HCT116 (cell line): ENCODE data around the gene FBLL1. TPM values are rescaled to one million over a fixed set of nuclear protein-coding genes. Genes with fewer than 3 reads are reported as not detected.
"Not testable (repeated sequence)": the region's sequence is repeated elsewhere in the genome, so short reads cannot be mapped to it uniquely, and the experiment has no call there.

Experiments used
- ATAC-seq: fragments of 200-7000 bp; cut with Tn5 transposase; 2 replicates; pipeline ENCODE4 v1.9.1; 2020; ENCODE audit warnings: mild to moderate bottlenecking, moderate library complexity
- BruUV-seq: library from RNA; stranded (reverse); fragments of 400-500 nt; replicated peaks from 2 replicates; lab custom pipeline; 2021; lab: Mats Ljungman, UMichigan
- CTCF ChIA-PET: fragments of 300-600 bp; sonication (Branson Sonifier 250); formaldehyde crosslinking; loops from one replicate; lab custom pipeline; 2021; ENCODE audit warnings: antibody characterized with exemption; lab: Charles Lee
- POLR2A ChIA-PET: fragments of 300-600, 350-600 bp; sonication (Branson Sonifier 250); formaldehyde crosslinking; loops from one replicate; lab custom pipeline; 2021; ENCODE audit warnings: antibody characterized with exemption; lab: Charles Lee
- RAD21 ChIA-PET, 2 experiments: fragments of 300-600 bp; sonication (Branson Sonifier 250); formaldehyde crosslinking; loops; one replicate each; lab custom pipeline; 2023; ENCODE audit warnings: low total read pairs in 2 of 2; ENCODE audit not compliant: uncharacterized antibody in 2 of 2, unreplicated experiment in 2 of 2, low non-redundant PET in 1 of 2; lab: Charles Lee
- DNase-seq: peaks from one replicate; pipeline ENCODE4 v3.0.0-alpha.2; 2010; ENCODE audit warnings: low read depth, low spot score
- H2AFZ ChIP-seq: fragments of 200-600 bp; shearing (Covaris generic), sonication (generic); 2 replicates; pipeline ENCODE4 v1.6.1; 2017; ENCODE audit warnings: low read depth, mixed run types, mixed read lengths, antibody characterized with exemption, low read length; ENCODE audit not compliant: poor library complexity, severe bottlenecking
- H3K27ac ChIP-seq: 2 replicates; pipeline ENCODE4 v1.5.1; 2012; ENCODE audit warnings: low read depth, low read length
- H3K27me3 ChIP-seq: fragments of 200-600 bp; sonication (generic); 2 replicates; pipeline ENCODE4 v1.6.1; 2016; ENCODE audit warnings: mixed run types, low read length, mixed read lengths; ENCODE audit not compliant: insufficient read depth
- H3K36me3 ChIP-seq, 2 experiments: fragments of 200-500 bp in 1 of 2; fragments of 200-600 bp in 1 of 2; sonication (Bioruptor generic) in 1 of 2; sonication (generic) in 1 of 2; 2 replicates each; pipeline versions ENCODE4 v1.5.1 to v1.6.1; 2014 to 2016; ENCODE audit warnings: low read length in 2 of 2, inconsistent platforms in 1 of 2, mixed read lengths in 1 of 2, mixed run types in 1 of 2; ENCODE audit not compliant: insufficient read depth in 2 of 2, control insufficient read depth in 1 of 2
- H3K4me1 ChIP-seq, 2 experiments: fragments of 200-600 bp in 1 of 2; sonication (generic) in 1 of 2; 2 replicates each; pipeline versions ENCODE4 v1.5.1 to v1.6.1; 2012 to 2017; ENCODE audit warnings: low read length in 2 of 2, inconsistent platforms in 1 of 2, mild to moderate bottlenecking in 1 of 2, mixed read lengths in 1 of 2, mixed run types in 1 of 2, moderate library complexity in 1 of 2; ENCODE audit not compliant: insufficient read depth in 2 of 2, control insufficient read depth in 1 of 2
- H3K4me2 ChIP-seq: fragments of 200-600 bp; sonication (generic); 2 replicates; pipeline ENCODE4 v1.6.1; 2017; ENCODE audit warnings: mixed run types, low read length, mixed read lengths
- H3K4me3 ChIP-seq, 2 experiments: fragments of 200-600 bp in 1 of 2; sonication (generic) in 1 of 2; replicated peaks in 1 of 2; 2 replicates each; pipeline ENCODE4 v1.5.1; 2011 to 2016; ENCODE audit warnings: low read length in 2 of 2, control low read depth in 1 of 2, low read depth in 1 of 2, mild to moderate bottlenecking in 1 of 2, mixed read lengths in 1 of 2, mixed run types in 1 of 2
- H3K79me2 ChIP-seq: fragments of 200-600 bp; sonication (generic); 2 replicates; pipeline ENCODE4 v1.6.1; 2017; ENCODE audit warnings: mild to moderate bottlenecking, mixed run types, low read length, moderate library complexity, mixed read lengths; ENCODE audit not compliant: insufficient read depth
- H3K9ac ChIP-seq: fragments of 200-600 bp; sonication (generic); 2 replicates; pipeline ENCODE4 v1.6.1; 2016; ENCODE audit warnings: low read length, mixed read lengths
- H3K9me2 ChIP-seq: fragments of 200-600 bp; sonication (generic), shearing (Covaris generic); 2 replicates; pipeline ENCODE4 v1.6.1; 2017; ENCODE audit warnings: mixed run types, mild to moderate bottlenecking, moderate library complexity; ENCODE audit not compliant: insufficient read depth
- H3K9me3 ChIP-seq, 2 experiments: fragments of 200-500 bp in 1 of 2; fragments of 200-600 bp in 1 of 2; sonication (Bioruptor generic) in 1 of 2; sonication (generic) in 1 of 2; 2 replicates each; pipeline ENCODE4 v1.6.1; 2014 to 2017; ENCODE audit warnings: low read length in 2 of 2, mixed read lengths in 2 of 2, inconsistent platforms in 1 of 2, low read depth in 1 of 2, mild to moderate bottlenecking in 1 of 2, mixed run types in 1 of 2, moderate library complexity in 1 of 2; ENCODE audit not compliant: control insufficient read depth in 1 of 2, insufficient read depth in 1 of 2
- H4K20me1 ChIP-seq: fragments of 200-600 bp; sonication (generic), shearing (Covaris generic); 2 replicates; pipeline ENCODE4 v1.6.1; 2017; ENCODE audit warnings: mixed run types, mild to moderate bottlenecking, moderate library complexity; ENCODE audit not compliant: insufficient read depth
- EZH2phosphoT487 ChIP-seq: fragments of 200-600 bp; IDR thresholded peaks from 2 replicates; pipeline ENCODE4 v1.6.1; 2018; ENCODE audit warnings: antibody characterized with exemption, borderline replicate concordance
- JUND ChIP-seq: IDR thresholded peaks from 2 replicates; pipeline ENCODE4 v1.6.1; 2012
- RAD21 ChIP-seq: IDR thresholded peaks from 2 replicates; pipeline ENCODE4 v1.6.1; 2012; ENCODE audit warnings: low read depth, mild to moderate bottlenecking
- SIN3A ChIP-seq: IDR thresholded peaks from 2 replicates; pipeline ENCODE4 v1.6.1; 2012; ENCODE audit warnings: low read depth
- SRF ChIP-seq: IDR thresholded peaks from 2 replicates; pipeline ENCODE4 v1.6.1; 2012; ENCODE audit warnings: low read depth
- TCF7L2 ChIP-seq: IDR thresholded peaks from 2 replicates; pipeline ENCODE4 v1.7.0; 2011; ENCODE audit warnings: borderline replicate concordance, inconsistent platforms; ENCODE audit not compliant: insufficient read depth, insufficient read length; ENCODE audit errors: extremely low read depth
- YY1 ChIP-seq: IDR thresholded peaks from 2 replicates; pipeline ENCODE4 v1.6.1; 2011; ENCODE audit warnings: low read length, low read depth, moderate library complexity, mild to moderate bottlenecking; ENCODE audit not compliant: insufficient replicate concordance; ENCODE audit errors: extremely low read depth
- ZFX ChIP-seq: fragments of 450-650 bp; IDR thresholded peaks from 2 replicates; pipeline ENCODE4 v1.6.1; 2017
- intact Hi-C: fragments of 100-400 bp; cut with micrococcal nuclease; formaldehyde crosslinking; loops from 2 replicates; pipeline ENCODE4 v1.10.0; 2022
- total RNA-seq: library from RNA; stranded (reverse); gene quantifications from one replicate; pipeline ENCODE4 v1.2.1, GENCODE V29; 2021; ENCODE audit not compliant: unreplicated experiment
- TF ChIP-seq, protein P1 (sequence below), 3 experiments: fragments of 200-600 bp in 1 of 3; sonication (generic) in 1 of 3; IDR thresholded peaks in 2 of 3; conservative IDR thresholded peaks in 1 of 3; 2 replicates each; pipeline ENCODE4 v1.5.1; 2012 to 2017; ENCODE audit warnings: low read depth in 2 of 3, low read length in 2 of 3, antibody characterized with exemption in 1 of 3, borderline replicate concordance in 1 of 3, control low read depth in 1 of 3, mild to moderate bottlenecking in 1 of 3, mixed read lengths in 1 of 3, mixed run types in 1 of 3, moderate library complexity in 1 of 3; ENCODE audit not compliant: insufficient read depth in 1 of 3
- TF ChIP-seq, protein P2 (sequence below): IDR thresholded peaks from 2 replicates; pipeline ENCODE4 v1.6.1; 2012

Gene FBLL1
- total RNA-seq, 1 experiment from 2014 or later: 0.15 TPM

- TF ChIP-seq, protein P1, sequence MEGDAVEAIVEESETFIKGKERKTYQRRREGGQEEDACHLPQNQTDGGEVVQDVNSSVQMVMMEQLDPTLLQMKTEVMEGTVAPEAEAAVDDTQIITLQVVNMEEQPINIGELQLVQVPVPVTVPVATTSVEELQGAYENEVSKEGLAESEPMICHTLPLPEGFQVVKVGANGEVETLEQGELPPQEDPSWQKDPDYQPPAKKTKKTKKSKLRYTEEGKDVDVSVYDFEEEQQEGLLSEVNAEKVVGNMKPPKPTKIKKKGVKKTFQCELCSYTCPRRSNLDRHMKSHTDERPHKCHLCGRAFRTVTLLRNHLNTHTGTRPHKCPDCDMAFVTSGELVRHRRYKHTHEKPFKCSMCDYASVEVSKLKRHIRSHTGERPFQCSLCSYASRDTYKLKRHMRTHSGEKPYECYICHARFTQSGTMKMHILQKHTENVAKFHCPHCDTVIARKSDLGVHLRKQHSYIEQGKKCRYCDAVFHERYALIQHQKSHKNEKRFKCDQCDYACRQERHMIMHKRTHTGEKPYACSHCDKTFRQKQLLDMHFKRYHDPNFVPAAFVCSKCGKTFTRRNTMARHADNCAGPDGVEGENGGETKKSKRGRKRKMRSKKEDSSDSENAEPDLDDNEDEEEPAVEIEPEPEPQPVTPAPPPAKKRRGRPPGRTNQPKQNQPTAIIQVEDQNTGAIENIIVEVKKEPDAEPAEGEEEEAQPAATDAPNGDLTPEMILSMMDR (IDR thresholded peaks at IDR 0.05 in 2 of 3, conservative IDR thresholded peaks at IDR 0.05 in 1 of 3; ENCODE audit: borderline replicate concordance in 1 of 3, insufficient read depth in 1 of 3, low read depth in 2 of 3, low read length in 2 of 3): no peak
- TF ChIP-seq SIN3A (no peak), ZFX (no peak), SRF (no peak), EZH2phosphoT487 (no peak), RAD21 (no peak), TCF7L2 (no peak), JUND (no peak), YY1 (no peak)
- TF ChIP-seq, protein P2, sequence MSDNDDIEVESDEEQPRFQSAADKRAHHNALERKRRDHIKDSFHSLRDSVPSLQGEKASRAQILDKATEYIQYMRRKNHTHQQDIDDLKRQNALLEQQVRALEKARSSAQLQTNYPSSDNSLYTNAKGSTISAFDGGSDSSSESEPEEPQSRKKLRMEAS: no peak
- TF ChIP-seq, all 23 proteins: peak for 0
These were observed 41.6 kb downstream of the FBLL1 start (continued) for GRCh38 chr5:168570490-168571328.

GRCh38 chr5:168573663-168574062 lies 44.6 kb downstream of the FBLL1 start:
- H3K9me2 ChIP-seq, POLR2A ChIA-PET, H3K4me2 ChIP-seq, H3K27me3 ChIP-seq, H3K36me3 ChIP-seq, BruUV-seq, H3K27ac ChIP-seq, H2AFZ ChIP-seq, DNase-seq, ATAC-seq, RAD21 ChIA-PET, CTCF ChIA-PET, H3K9ac ChIP-seq, H3K4me3 ChIP-seq, H3K9me3 ChIP-seq: not testable (repeated sequence)
- Histone ChIP-seq H4K20me1 (peaks cover 12% of the 10 kb centered on the region), H3K4me1 (peaks cover 5 to 20% of the 10 kb centered on the region in 2 experiments; a peak in 2 of 4 replicates), H3K79me2 (peaks cover 90% of the 10 kb centered on the region)
- intact Hi-C loops: loop anchor here (10.0 kb wide), 1 partner anchor 269 kb away; no protein-coding TSS in a partner anchor

GRCh38 chr5:168574156-168574555 lies 45.1 kb downstream of the FBLL1 start:
- H3K9ac ChIP-seq, ATAC-seq, H3K9me3 ChIP-seq, H3K9me2 ChIP-seq, H3K4me2 ChIP-seq, H3K4me3 ChIP-seq, DNase-seq, H3K27me3 ChIP-seq, CTCF ChIA-PET, H3K36me3 ChIP-seq, POLR2A ChIA-PET, H3K27ac ChIP-seq, RAD21 ChIA-PET, H2AFZ ChIP-seq, BruUV-seq: not testable (repeated sequence)
- Histone ChIP-seq H3K4me1 (peaks cover 5 to 20% of the 10 kb centered on the region in 2 experiments; a peak in 2 of 4 replicates), H4K20me1 (peaks cover 12% of the 10 kb centered on the region), H3K79me2 (peaks cover 90% of the 10 kb centered on the region)
- intact Hi-C loops: loop anchor here (10.0 kb wide), 1 partner anchor 269 kb away; no protein-coding TSS in a partner anchor
